Measurements from ENCODE around the gene LRIT1. TPM values are rescaled to one million over a fixed set of nuclear protein-coding genes. Genes with fewer than 3 reads are reported as not detected.

Gene LRIT1
- total and polyA plus RNA-seq, 12 donors = 0.06 TPM; not detected in 11

DNA sequence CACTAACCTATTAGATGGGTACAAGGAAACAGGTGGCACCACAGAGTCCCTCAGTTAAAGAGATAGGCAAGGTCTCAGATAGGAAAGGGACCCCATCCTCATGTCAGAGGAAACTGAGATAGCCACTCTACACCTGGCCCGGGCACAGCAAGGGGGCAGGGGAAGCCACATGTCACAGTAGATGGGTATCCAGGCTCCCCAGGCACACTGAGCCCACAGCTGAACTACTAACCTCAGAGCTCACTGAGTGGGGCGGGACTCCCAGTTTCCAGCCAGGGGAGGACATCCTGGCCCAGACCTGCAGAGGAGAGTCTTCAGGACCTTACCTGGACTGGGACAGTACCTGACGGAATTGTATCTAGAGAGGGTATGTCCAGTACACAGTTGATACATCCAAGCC is 50.7 kb downstream of the LRIT1 start:
- 76 to 88% (median 81%) methylated on average over 1 to 3 of the region's 3 CpGs for WGBS, 4 donors
- TF ChIP-seq POLR2A (IDR thresholded peaks at IDR 0.05) = no peak
- TF ChIP-seq, protein P1, sequence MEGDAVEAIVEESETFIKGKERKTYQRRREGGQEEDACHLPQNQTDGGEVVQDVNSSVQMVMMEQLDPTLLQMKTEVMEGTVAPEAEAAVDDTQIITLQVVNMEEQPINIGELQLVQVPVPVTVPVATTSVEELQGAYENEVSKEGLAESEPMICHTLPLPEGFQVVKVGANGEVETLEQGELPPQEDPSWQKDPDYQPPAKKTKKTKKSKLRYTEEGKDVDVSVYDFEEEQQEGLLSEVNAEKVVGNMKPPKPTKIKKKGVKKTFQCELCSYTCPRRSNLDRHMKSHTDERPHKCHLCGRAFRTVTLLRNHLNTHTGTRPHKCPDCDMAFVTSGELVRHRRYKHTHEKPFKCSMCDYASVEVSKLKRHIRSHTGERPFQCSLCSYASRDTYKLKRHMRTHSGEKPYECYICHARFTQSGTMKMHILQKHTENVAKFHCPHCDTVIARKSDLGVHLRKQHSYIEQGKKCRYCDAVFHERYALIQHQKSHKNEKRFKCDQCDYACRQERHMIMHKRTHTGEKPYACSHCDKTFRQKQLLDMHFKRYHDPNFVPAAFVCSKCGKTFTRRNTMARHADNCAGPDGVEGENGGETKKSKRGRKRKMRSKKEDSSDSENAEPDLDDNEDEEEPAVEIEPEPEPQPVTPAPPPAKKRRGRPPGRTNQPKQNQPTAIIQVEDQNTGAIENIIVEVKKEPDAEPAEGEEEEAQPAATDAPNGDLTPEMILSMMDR (IDR thresholded peaks at IDR 0.05) = no peak
- Histone ChIP-seq H3K36me3 (replicated peaks in 1 of 2) (no peaks in the 10 kb centered on the region), H3K27me3 (peaks cover 20% of the 10 kb centered on the region), H3K4me3 (no peak overlapping the region), H3K27ac (no peak overlapping the region), H3K9me3 (replicated peaks in 1 of 3) (no peaks in the 10 kb centered on the region), H3K4me1 (replicated peaks in 1 of 2) (peaks cover 8% of the 10 kb centered on the region in 2 donors)
- intact Hi-C loops (cut with DNase I) = no loop called here
- DNase-seq = no peak

GRCh38 chr10:84188815-84189214 is 52.5 kb downstream of the LRIT1 start:
- Histone ChIP-seq H3K27me3 (peaks cover 3% of the 10 kb centered on the region), H3K4me3 (no peak overlapping the region), H3K9me3 (replicated peaks in 1 of 3) (no peaks in the 10 kb centered on the region), H3K4me1 (replicated peaks in 1 of 2) (no peaks in the 10 kb centered on the region), H3K36me3 (replicated peaks in 1 of 2) (no peaks in the 10 kb centered on the region), H3K27ac (no peak overlapping the region)
- TF ChIP-seq, protein P1 (IDR thresholded peaks at IDR 0.05) = no peak
- TF ChIP-seq POLR2A (IDR thresholded peaks at IDR 0.05) = no peak
- intact Hi-C loops (cut with DNase I) = no loop called here
- no peak for DNase-seq
- 63 to 87% (median 70%) methylated on average over 3 of the region's 3 CpGs for WGBS, 4 donors

GRCh38 chr10:84185526-84186175 is 55.7 kb downstream of the LRIT1 start:
- Histone ChIP-seq H3K27ac (no peak overlapping the region), H3K36me3 (replicated peaks in 1 of 2) (no peaks in the 10 kb centered on the region), H3K4me1 (replicated peaks in 1 of 2) (no peaks in the 10 kb centered on the region), H3K27me3 (no peaks in the 10 kb centered on the region), H3K9me3 (replicated peaks in 1 of 3) (no peaks in the 10 kb centered on the region), H3K4me3 (no peak overlapping the region)
- no peak for DNase-seq
- TF ChIP-seq, protein P1 (IDR thresholded peaks at IDR 0.05) = no peak
- no peak for TF ChIP-seq POLR2A (IDR thresholded peaks at IDR 0.05)
- WGBS, 4 donors = 59 to 77% (median 71%) methylated on average over 7 to 11 of the region's 11 CpGs
- intact Hi-C loops (cut with DNase I) = no loop called here

GRCh38 chr10:84184517-84184916 is 56.8 kb downstream of the LRIT1 start:
- Histone ChIP-seq H3K36me3 (replicated peaks in 1 of 2) (no peaks in the 10 kb centered on the region), H3K27me3 (no peaks in the 10 kb centered on the region), H3K27ac (no peak overlapping the region), H3K4me3 (no peak overlapping the region), H3K9me3 (replicated peaks in 1 of 3) (no peaks in the 10 kb centered on the region), H3K4me1 (replicated peaks in 1 of 2) (no peaks in the 10 kb centered on the region)
- 69 to 85% (median 73%) methylated on average over 3 to 4 of the region's 4 CpGs for WGBS, 4 donors
- TF ChIP-seq, protein P1 (IDR thresholded peaks at IDR 0.05) = no peak
- TF ChIP-seq POLR2A (IDR thresholded peaks at IDR 0.05) = no peak
- no peak for DNase-seq
- intact Hi-C loops (cut with DNase I) = no loop called here
